ENCODE data around the gene MACROD1.

GRCh38 chr11:63985812-63986155, 180.1 kb downstream of the MACROD1 start:
- TF ChIP-seq POLR2A (IDR thresholded peaks at IDR 0.05; ENCODE audit: low read depth), result no peak
- TF ChIP-seq, protein P1, sequence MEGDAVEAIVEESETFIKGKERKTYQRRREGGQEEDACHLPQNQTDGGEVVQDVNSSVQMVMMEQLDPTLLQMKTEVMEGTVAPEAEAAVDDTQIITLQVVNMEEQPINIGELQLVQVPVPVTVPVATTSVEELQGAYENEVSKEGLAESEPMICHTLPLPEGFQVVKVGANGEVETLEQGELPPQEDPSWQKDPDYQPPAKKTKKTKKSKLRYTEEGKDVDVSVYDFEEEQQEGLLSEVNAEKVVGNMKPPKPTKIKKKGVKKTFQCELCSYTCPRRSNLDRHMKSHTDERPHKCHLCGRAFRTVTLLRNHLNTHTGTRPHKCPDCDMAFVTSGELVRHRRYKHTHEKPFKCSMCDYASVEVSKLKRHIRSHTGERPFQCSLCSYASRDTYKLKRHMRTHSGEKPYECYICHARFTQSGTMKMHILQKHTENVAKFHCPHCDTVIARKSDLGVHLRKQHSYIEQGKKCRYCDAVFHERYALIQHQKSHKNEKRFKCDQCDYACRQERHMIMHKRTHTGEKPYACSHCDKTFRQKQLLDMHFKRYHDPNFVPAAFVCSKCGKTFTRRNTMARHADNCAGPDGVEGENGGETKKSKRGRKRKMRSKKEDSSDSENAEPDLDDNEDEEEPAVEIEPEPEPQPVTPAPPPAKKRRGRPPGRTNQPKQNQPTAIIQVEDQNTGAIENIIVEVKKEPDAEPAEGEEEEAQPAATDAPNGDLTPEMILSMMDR (IDR thresholded peaks at IDR 0.05), result no peak

Data from esophagus muscularis mucosa (tissue), 3 donors.